Gastrocnemius medialis (tissue), 4 donors: ENCODE measurements around the gene SPSB4.

Experiments used
- CTCF ChIP-seq, 5 experiments: fragments of 450-650 bp in 3 of 5; fragments of 200-600 bp in 2 of 5; sonication (generic) in 2 of 5; IDR thresholded peaks in 4 of 5; conservative IDR thresholded peaks in 1 of 5; 1 replicate in 4 of 5; 2 replicates in 1 of 5; pipeline ENCODE4 v1.5.1; 2016 to 2019; ENCODE audit warnings: antibody characterized with exemption in 5 of 5, mild to moderate bottlenecking in 3 of 5, moderate library complexity in 3 of 5
- POLR2A ChIP-seq, 2 donors: fragments of 450-650 bp; IDR thresholded peaks; one replicate each; pipeline ENCODE4 v1.6.1; 2017; ENCODE audit warnings: antibody characterized with exemption in 2 of 2, mild to moderate bottlenecking in 2 of 2, moderate library complexity in 2 of 2

GRCh38 chr3:141020143-141020830, 30.9 kb upstream of the SPSB4 start:
- TF ChIP-seq CTCF (IDR thresholded peaks at IDR 0.05 in 4 of 5, conservative IDR thresholded peaks at IDR 0.05 in 1 of 5): no peak
- no peak for TF ChIP-seq POLR2A (IDR thresholded peaks at IDR 0.05)
